HG03103 (cell line): ENCODE data around the gene PARP8.
A peak's percentile ranks its signal among the peaks of the same experiment; 100 is the strongest.
"Not testable (repeated sequence)": the region's sequence is repeated elsewhere in the genome, so short reads cannot be mapped to it uniquely, and the experiment has no call there.

Experiments used
- ATAC-seq: cut with Tn5 transposase; IDR thresholded peaks from one replicate; pipeline ENCODE4 v1.9.1; 2021; ENCODE audit warnings: low read depth; ENCODE audit not compliant: unreplicated experiment

The PARP8 gene

GRCh38 chr5:50679554-50679953 lies 13.1 kb downstream of the PARP8 start:
- not testable (repeated sequence) for ATAC-seq

GRCh38 chr5:50684721-50685120 lies 18.3 kb downstream of the PARP8 start:
- no peak for ATAC-seq

GRCh38 chr5:50687548-50687947 lies 21.1 kb downstream of the PARP8 start:
- no peak for ATAC-seq

GRCh38 chr5:50691399-50692016 lies 25.1 kb downstream of the PARP8 start:
- ATAC-seq: no peak

GRCh38 chr5:50694027-50694590 lies 27.7 kb downstream of the PARP8 start:
- ATAC-seq: no peak

- not testable (repeated sequence) for ATAC-seq
Measured at GRCh38 chr5:50694626-50695025, 28.2 kb downstream of the PARP8 start.

- peak; percentile 73 for ATAC-seq
Measured at GRCh38 chr5:50697739-50698138, 31.3 kb downstream of the PARP8 start.

GRCh38 chr5:50699737-50700136 lies 33.3 kb downstream of the PARP8 start:
- no peak for ATAC-seq

GRCh38 chr5:50700706-50701105 lies 34.3 kb downstream of the PARP8 start:
- ATAC-seq: no peak

- no peak for ATAC-seq
Measured at GRCh38 chr5:50702615-50703366, 36.4 kb downstream of the PARP8 start.

- no peak for ATAC-seq
Measured at GRCh38 chr5:50703367-50703666, 36.9 kb downstream of the PARP8 start.

GRCh38 chr5:50704730-50705129 lies 38.3 kb downstream of the PARP8 start:
- no peak for ATAC-seq

GRCh38 chr5:50709471-50709870 lies 43.0 kb downstream of the PARP8 start:
- ATAC-seq: no peak

- ATAC-seq: no peak
Measured at GRCh38 chr5:50710838-50711237, 44.4 kb downstream of the PARP8 start.

GRCh38 chr5:50711280-50711679 lies 44.8 kb downstream of the PARP8 start:
- ATAC-seq: peak; percentile 92

GRCh38 chr5:50712479-50712878 lies 46.0 kb downstream of the PARP8 start:
- ATAC-seq: no peak

- ATAC-seq: no peak
Measured at GRCh38 chr5:50715001-50715400, 48.6 kb downstream of the PARP8 start.

GRCh38 chr5:50716134-50716533 lies 49.7 kb downstream of the PARP8 start:
- ATAC-seq: no peak

GRCh38 chr5:50717651-50718050 lies 51.2 kb downstream of the PARP8 start:
- no peak for ATAC-seq

- ATAC-seq: no peak
Measured at GRCh38 chr5:50720061-50720710, 53.7 kb downstream of the PARP8 start.

- no peak for ATAC-seq
Measured at GRCh38 chr5:50722223-50722622, 55.8 kb downstream of the PARP8 start.

GRCh38 chr5:50724262-50724661 lies 57.8 kb downstream of the PARP8 start:
- no peak for ATAC-seq
